Activated T-cell treated with anti-CD3 and anti-CD28 coated beads for 4 hours (primary cell): ENCODE measurements around the gene RPRD1B.

Source experiments
- DNase-seq: peaks from one replicate; pipeline ENCODE4 v3.0.0-alpha.2; 2020

The RPRD1B gene

GRCh38 chr20:38126146-38126921, 92.8 kb downstream of the RPRD1B start:
- DNase-seq, result no peak

- no peak for DNase-seq
Observed at GRCh38 chr20:38126932-38127621, 93.5 kb downstream of the RPRD1B start.

DNA sequence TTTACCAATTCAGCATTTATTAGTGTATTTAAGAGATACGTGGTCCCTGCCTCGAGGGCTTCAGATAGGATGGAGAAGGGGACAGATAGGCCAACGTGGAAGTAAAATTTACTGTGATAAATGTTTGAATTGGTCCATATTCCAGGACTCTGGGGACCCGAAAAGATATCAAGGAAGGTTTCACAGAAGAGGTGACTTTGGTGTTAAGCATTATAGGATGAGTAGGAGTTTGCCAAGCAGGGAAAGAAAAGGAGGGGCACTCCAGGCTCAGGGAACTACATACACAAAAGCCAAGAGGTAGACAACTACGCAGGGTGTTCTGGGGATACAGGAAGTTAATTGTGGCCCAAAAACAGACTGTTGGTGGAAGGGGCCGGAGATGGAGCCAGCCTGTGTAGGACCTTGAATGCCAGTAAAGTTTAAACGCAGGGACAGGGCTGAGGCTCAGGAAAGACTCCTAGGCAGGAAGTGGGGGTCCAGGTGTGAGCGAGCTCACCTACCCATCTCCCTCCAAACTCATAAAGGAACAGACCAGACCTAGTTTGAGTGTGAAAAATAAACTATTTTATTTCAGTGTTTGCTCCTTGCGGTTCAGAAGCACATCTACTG, 94.5 kb downstream of the RPRD1B start:
- no peak for DNase-seq

DNA sequence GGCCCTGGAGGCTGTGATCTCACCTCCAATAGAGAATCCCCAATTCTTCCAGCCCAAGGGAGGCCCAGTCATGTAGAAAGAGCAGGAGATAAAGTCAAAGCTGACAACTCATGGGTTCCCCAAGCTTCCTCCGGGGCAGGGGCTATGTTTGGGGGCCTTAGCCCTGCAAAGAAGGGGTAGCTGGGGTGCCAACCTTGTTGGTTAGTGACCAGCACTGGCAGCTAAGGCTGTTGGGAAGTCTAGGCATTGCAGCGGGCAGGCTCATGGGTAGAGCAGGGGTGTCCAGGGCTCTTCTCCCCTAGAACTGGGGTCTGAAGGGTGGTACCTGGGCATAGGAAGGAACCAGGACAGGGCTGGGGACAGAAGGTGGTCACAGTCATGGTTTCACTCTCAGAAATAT, 95.1 kb downstream of the RPRD1B start:
- DNase-seq, result no peak

DNA sequence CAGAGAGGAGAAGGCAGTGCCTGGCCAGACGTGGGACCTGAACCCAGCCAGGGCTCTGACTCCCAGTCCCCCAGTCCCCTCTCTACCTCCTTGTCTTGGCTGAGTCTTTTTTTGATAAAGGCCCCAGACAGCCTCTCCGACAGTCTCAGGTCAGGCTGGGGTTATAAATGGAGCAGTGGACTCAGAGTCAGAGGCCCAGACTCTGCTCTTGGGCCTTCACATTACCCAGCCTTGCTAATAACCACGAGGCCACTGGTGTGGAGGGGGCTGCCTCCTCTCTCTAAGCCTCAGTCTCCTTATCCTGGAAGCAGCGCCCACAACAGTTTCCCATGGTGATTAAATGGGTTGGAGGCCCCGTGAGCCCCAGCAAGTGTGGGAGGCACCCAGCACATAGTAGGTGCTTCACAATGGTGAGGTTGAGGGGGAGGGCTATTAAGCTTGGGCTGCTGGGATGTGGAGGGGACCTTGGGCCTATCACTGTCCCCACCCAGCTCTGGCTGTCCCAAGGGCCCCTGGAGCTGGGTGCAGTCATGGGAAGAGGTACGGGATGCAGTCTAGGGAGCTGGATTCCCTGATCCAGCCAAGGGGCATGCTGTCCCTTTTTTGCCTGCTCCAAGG, 95.8 kb downstream of the RPRD1B start:
- DNase-seq, result no peak

- no peak for DNase-seq
Observed at GRCh38 chr20:38129893-38130609, 96.5 kb downstream of the RPRD1B start.

GRCh38 chr20:38130687-38131587, 97.4 kb downstream of the RPRD1B start:
- no peak for DNase-seq

DNA sequence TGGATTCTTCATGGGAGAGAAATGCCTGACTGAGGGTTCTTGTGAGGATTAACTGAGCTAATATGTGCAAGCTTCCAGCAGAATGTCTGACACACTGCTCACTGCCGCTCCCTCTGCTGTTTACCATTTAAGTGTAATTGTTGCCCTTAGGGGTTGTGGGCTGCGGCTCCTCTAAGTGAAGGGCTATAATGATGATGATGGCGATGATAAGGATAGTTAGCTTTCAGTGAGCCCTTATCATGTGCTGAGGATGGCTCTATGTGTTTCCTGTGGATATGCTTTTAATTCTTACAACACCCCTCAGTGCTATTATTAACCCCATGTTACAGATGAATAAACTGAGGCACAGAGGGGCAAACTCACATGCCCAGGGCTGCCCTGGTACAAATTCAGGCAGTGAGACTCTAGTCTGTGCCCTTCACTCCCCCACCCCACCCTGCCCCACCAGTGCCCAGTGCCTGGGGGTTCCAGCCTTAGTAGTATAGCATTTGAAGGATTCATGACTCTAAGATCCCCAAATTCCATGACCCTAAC, 98.1 kb downstream of the RPRD1B start:
- no peak for DNase-seq

GRCh38 chr20:38132156-38132909, 98.8 kb downstream of the RPRD1B start:
- DNase-seq, result no peak

- no peak for DNase-seq
Observed at GRCh38 chr20:38132910-38133501, 99.5 kb downstream of the RPRD1B start.

- no peak for DNase-seq
Observed at GRCh38 chr20:38133680-38134426, 100.3 kb downstream of the RPRD1B start.

- no peak for DNase-seq
Observed at GRCh38 chr20:38134427-38135270, 101.1 kb downstream of the RPRD1B start.

GRCh38 chr20:38135271-38135650, 101.7 kb downstream of the RPRD1B start:
- DNase-seq, result no peak

GRCh38 chr20:38135651-38136420, 102.3 kb downstream of the RPRD1B start:
- no peak for DNase-seq

DNA sequence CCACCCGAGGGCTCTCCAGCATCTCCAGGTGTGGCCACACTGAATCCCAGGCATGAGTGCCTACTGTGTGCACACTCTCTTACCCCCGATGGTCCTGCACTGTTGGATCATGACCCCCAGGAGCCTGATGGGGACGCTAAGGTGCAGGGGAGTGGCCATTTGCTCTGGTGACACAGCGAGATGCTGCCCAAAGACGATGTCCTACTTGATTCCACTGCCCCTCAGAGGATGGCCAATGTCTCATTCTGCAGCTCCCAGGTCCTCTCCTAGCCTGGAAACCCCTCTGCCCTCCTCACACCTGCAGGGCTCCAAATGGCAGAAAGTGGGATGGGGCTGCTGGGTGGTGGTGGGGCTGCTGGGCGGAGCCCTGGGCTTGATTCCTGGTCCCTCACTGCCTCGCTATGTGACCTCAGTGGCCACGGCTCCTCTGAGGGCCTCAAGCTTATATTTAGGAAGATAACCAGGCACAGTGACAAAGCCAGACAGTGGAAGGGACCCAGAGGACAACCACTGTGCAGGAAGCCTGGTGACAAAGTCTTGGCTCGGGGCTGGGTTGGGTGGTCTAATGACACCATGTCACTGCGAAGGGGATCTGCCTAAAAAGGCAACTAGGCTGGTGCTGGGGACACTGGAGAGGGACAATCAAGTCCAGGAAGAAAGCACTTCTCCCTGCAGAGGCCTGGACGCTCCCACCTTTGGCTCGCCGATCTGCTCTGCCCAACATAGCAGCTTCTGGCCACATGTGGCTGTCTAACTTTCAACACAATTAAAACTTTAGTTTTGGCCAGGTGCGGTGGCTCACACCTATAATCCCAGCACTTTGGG, 103.1 kb downstream of the RPRD1B start:
- no peak for DNase-seq

GRCh38 chr20:38137441-38138037, 104.0 kb downstream of the RPRD1B start:
- no peak for DNase-seq
